Measurements from ENCODE around the gene ZSWIM7. TPM values are rescaled to one million over a fixed set of nuclear protein-coding genes. Genes with fewer than 3 reads are reported as not detected.
A peak's percentile ranks its signal among the peaks of the same experiment; 100 is the strongest.

ZSWIM7 gene
- total RNA-seq (2014; rRNA removed; shearing (Covaris generic)): 16.3 and 17.5 TPM in 2 replicates
- 48.0 and 50.4 TPM in 2 replicates for polyA plus RNA-seq (2016; fragmentation: Nextera tagmentation; extraction: Ambion mirVana)
- long read RNA-seq, partial matches to known transcripts: 3 of 38 reads
- long read RNA-seq, other reads (novel, unspliced or antisense): 18 of 38 reads

GRCh38 chr17:15999141-15999973 is at the start of gene ZSWIM7, which contains the start of gene TTC19:
ZSWIM7 (minus strand) TSS chr17:15999704; CDS start chr17:15999594, 110 bp downstream.
TTC19 (plus strand) TSS chr17:15999824; CDS start chr17:15999849, 25 bp downstream.
- Histone ChIP-seq H3K4me2 (peak within 1 kb of the TSS; percentile 98), H3K27ac (ENCODE audit: low read depth) (peak within 1 kb of the TSS; percentile 96), H3K4me1 (ENCODE audit: insufficient read depth) (peaks cover 12% of the 10 kb centered on the region), H3K79me2 (replicated peaks; ENCODE audit: insufficient read depth) (peaks cover 39% of the 10 kb centered on the region), H3K4me3 (peak within 1 kb of the TSS; percentile 91), H3F3A (replicated peaks; ENCODE audit: low read depth) (no peaks in the 10 kb centered on the region; the same call in 1 of the 2 replicates), H3K27me3 (ENCODE audit: insufficient read depth) (no peaks in the 10 kb centered on the region), H3K9me2 (ENCODE audit: insufficient read depth) (no peaks in the 10 kb centered on the region), H3K36me3 (ENCODE audit: insufficient read depth) (peaks cover 31% of the 10 kb centered on the region), H4K20me1 (replicated peaks; ENCODE audit: insufficient read depth) (peaks cover 22% of the 10 kb centered on the region), H2AFZ (peak within 1 kb of the TSS; percentile 80)
- Mint-ChIP-seq H3K4me3 (peak within 1 kb of the TSS; percentile 93), H3K27me3 (ENCODE audit: insufficient read depth, low read depth, poor library complexity) (peaks cover 4% of the 10 kb centered on the region), H3K36me3 (ENCODE audit: low read depth) (peaks cover 48% of the 10 kb centered on the region), H3K4me1 (peaks cover 12% of the 10 kb centered on the region), H3K27ac (peak within 1 kb of the TSS; percentile 97), H3K9me3 (peaks cover 6% of the 10 kb centered on the region)
- ATAC-seq: peak; percentile 91
- TF ChIP-seq JUNB (IDR thresholded peaks at IDR 0.05; ENCODE audit: unreplicated experiment) (no peak), EZH2phosphoT487 (IDR thresholded peaks at IDR 0.05; ENCODE audit: unreplicated experiment) (no peak), REST (IDR thresholded peaks at IDR 0.05; ENCODE audit: unreplicated experiment) (no peak), ETS1 (IDR thresholded peaks at IDR 0.05) (peak; percentile 58; the same call in 1 of the 2 replicates), EZH2 (IDR thresholded peaks at IDR 0.05; ENCODE audit: low read depth, unreplicated experiment) (no peak), ZNF462 (CRISPR knock-in tag; IDR thresholded peaks at IDR 0.05) (no peak), STAT1 (IDR thresholded peaks at IDR 0.05; ENCODE audit: unreplicated experiment) (no peak), CREB1 (CRISPR knock-in tag; IDR thresholded peaks at IDR 0.05; ENCODE audit: low read depth) (peak; percentile 98), NANOG (IDR thresholded peaks at IDR 0.05; ENCODE audit: borderline replicate concordance) (no peak), CTCF (conservative IDR thresholded peaks at IDR 0.05; ENCODE audit: low read depth in 2 of 2) (no peak), ZNF331 (CRISPR knock-in tag; IDR thresholded peaks at IDR 0.05; ENCODE audit: low read depth) (no peak), POLR2AphosphoS5 (IDR thresholded peaks at IDR 0.05; ENCODE audit: low read depth) (peak; percentile 97), ZNF114 (CRISPR knock-in tag; IDR thresholded peaks at IDR 0.05) (no peak)
- peak; percentile 97 for DNase-seq (ENCODE audit: low spot score)
